Measurements from ENCODE around the gene INPP4B.

GRCh38 chr4:142539796-142540482 is 306.2 kb downstream of the INPP4B start:
- TF ChIP-seq POLR2AphosphoS5 (IDR thresholded peaks at IDR 0.05) (no peak), CTCF (IDR thresholded peaks at IDR 0.05) (no peak), POLR2A (IDR thresholded peaks at IDR 0.05) (no peak)
